Neural progenitor cell (in vitro differentiated cells): ENCODE measurements around the gene GOLGA6D.

Experiments
- EZH2 ChIP-seq: fragments of 200-600 bp; sonication (generic); IDR thresholded peaks from 2 replicates; pipeline ENCODE4 v1.6.1; 2017; ENCODE audit warnings: antibody characterized with exemption, mild to moderate bottlenecking, moderate library complexity
- EZH2phosphoT487 ChIP-seq: fragments of 200-600 bp; sonication (generic); IDR thresholded peaks from 2 replicates; pipeline ENCODE4 v1.6.1; 2017; ENCODE audit warnings: antibody characterized with exemption
- TF ChIP-seq, protein P1 (sequence below): fragments of 200-600 bp; sonication (generic); IDR thresholded peaks from 2 replicates; pipeline ENCODE4 v1.5.1; 2017; ENCODE audit warnings: antibody characterized with exemption, mild to moderate bottlenecking

DNA sequence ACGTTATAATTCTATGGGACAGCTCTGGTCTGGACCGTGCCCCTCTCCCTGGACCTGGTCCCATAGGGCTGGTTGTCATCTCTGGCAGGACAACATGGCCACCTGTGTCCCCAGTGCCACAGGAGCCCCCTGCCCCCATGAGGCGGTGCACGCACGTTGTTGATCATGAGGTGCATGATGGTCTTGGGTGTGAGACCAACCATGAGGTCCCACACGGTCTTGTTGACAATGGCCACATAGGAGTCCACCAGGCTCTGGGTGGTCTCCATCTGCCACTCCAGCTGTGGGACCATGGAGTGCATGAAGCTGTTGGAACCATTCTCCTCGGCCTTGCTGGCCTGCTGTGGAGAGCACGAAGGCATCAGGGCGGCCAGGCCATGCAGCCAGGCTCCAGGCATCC lies 19.7 kb downstream of the GOLGA6D start:
- TF ChIP-seq, protein P1, sequence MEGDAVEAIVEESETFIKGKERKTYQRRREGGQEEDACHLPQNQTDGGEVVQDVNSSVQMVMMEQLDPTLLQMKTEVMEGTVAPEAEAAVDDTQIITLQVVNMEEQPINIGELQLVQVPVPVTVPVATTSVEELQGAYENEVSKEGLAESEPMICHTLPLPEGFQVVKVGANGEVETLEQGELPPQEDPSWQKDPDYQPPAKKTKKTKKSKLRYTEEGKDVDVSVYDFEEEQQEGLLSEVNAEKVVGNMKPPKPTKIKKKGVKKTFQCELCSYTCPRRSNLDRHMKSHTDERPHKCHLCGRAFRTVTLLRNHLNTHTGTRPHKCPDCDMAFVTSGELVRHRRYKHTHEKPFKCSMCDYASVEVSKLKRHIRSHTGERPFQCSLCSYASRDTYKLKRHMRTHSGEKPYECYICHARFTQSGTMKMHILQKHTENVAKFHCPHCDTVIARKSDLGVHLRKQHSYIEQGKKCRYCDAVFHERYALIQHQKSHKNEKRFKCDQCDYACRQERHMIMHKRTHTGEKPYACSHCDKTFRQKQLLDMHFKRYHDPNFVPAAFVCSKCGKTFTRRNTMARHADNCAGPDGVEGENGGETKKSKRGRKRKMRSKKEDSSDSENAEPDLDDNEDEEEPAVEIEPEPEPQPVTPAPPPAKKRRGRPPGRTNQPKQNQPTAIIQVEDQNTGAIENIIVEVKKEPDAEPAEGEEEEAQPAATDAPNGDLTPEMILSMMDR, result no peak
- TF ChIP-seq EZH2 (no peak), EZH2phosphoT487 (no peak)
